ENCODE measurements around the gene GPSM1.

Gene GPSM1

DNA sequence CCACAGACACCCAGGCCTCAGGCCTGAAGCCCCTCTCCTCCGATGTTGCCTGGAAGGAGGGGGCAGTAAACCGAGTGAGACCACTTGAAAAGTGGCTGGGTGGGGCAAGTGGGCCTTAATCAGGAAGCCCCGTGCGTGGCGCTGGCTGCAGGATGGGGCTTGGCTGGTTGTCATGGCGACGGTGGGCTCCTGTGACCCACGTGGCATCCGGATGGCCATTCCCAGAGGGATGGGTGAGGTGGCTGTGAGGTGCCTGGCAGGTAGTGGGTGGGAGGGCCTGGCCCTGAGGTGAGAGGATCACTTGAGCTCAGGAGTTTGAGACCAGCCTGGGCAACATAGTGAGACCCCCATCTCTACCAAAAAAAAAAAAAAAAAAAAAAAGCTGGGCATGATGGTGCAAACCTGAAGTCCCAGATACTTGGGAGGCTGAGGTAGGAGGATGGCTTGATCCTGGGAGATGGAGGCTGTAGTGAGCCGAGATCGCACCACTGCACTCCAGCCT is 5.2 kb downstream of the GPSM1 start:
- H3K9me3 ChIP-seq (ENCODE audit: control extremely low read depth in 1 of 5, control insufficient read depth in 4 of 5, insufficient read depth in 2 of 5, low read depth in 1 of 5, low read length in 4 of 5), result no peaks in the 10 kb centered on the region
- WGBS (ENCODE audit: insufficient coverage), result 100% methylated on average over 7 of the region's 11 CpGs
- peaks cover 0 to 29% (median 20%) of the 10 kb centered on the region in 4 experiments for H3K4me1 ChIP-seq (ENCODE audit: control extremely low read depth in 1 of 4, control insufficient read depth in 4 of 4, insufficient read depth in 4 of 4, low read length in 3 of 4)
- H3K36me3 ChIP-seq (ENCODE audit: control insufficient read depth in 4 of 4, insufficient read depth in 4 of 4, low read length in 3 of 4), result peaks cover 0 to 54% (median 27%) of the 10 kb centered on the region in 4 experiments
- no peaks in the 10 kb centered on the region for H3K27me3 ChIP-seq (replicated peaks in 2 of 5; ENCODE audit: control insufficient read depth in 4 of 5, insufficient read depth in 5 of 5, low read length in 4 of 5)
- POLR2A ChIA-PET, result no interaction called here
- no peak for DNase-seq
- no peak overlapping the region for H3K4me3 ChIP-seq (ENCODE audit: control insufficient read depth in 1 of 7, extremely low read depth in 1 of 7, insufficient read depth in 4 of 7, low read depth in 2 of 7, low read length in 6 of 7)
- CTCF ChIA-PET, result no interaction called here
- no peak overlapping the region for H3K27ac ChIP-seq (ENCODE audit: insufficient read depth in 1 of 2, low read depth in 1 of 2, low read length in 2 of 2, poor library complexity in 1 of 2, severe bottlenecking in 2 of 2)

DNA sequence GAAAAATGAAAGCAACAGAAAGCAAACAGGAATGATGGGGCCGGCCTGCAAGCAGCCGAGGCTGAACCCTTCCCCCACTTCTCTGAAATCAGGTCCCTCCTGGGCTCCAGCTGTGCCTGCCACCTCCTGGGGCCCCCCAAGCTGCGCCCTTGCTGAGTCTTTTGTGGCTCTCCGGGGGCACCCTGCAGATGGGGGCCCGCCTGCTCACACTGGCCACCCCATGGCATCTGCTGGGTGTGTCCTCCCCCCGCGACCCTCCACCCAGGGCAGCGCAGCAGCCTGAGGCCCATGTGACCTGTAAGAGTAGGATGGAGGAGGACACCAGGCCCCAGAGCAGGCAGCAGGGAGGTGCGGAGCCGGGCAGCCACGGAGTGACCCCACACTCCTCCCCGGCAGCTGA is 5.7 kb downstream of the GPSM1 start:
- POLR2A ChIA-PET, result no interaction called here
- peaks cover 0 to 60% (median 30%) of the 10 kb centered on the region in 4 experiments for H3K36me3 ChIP-seq (ENCODE audit: control insufficient read depth in 4 of 4, insufficient read depth in 4 of 4, low read length in 3 of 4)
- CTCF ChIA-PET, result interaction anchor here (0.7 to 1.2 kb wide), 2 partner anchors 9 to 31 kb away, joined by 3 read pairs; partner anchors contain the start of gene DNLZ
- no peaks in the 10 kb centered on the region for H3K9me3 ChIP-seq (ENCODE audit: control extremely low read depth in 1 of 5, control insufficient read depth in 4 of 5, insufficient read depth in 2 of 5, low read depth in 1 of 5, low read length in 4 of 5)
- WGBS (ENCODE audit: insufficient coverage), result 96% methylated on average over 4 of the region's 12 CpGs
- no peak overlapping the region for H3K4me3 ChIP-seq (ENCODE audit: control insufficient read depth in 1 of 7, extremely low read depth in 1 of 7, insufficient read depth in 4 of 7, low read depth in 2 of 7, low read length in 6 of 7)
- H3K4me1 ChIP-seq (ENCODE audit: control extremely low read depth in 1 of 4, control insufficient read depth in 4 of 4, insufficient read depth in 4 of 4, low read length in 3 of 4), result peaks cover 0 to 27% (median 19%) of the 10 kb centered on the region in 4 experiments
- no peak for DNase-seq
- no peak overlapping the region for H3K27ac ChIP-seq (ENCODE audit: insufficient read depth in 1 of 2, low read depth in 1 of 2, low read length in 2 of 2, poor library complexity in 1 of 2, severe bottlenecking in 2 of 2)
- no peaks in the 10 kb centered on the region for H3K27me3 ChIP-seq (replicated peaks in 2 of 5; ENCODE audit: control insufficient read depth in 4 of 5, insufficient read depth in 5 of 5, low read length in 4 of 5)

DNA sequence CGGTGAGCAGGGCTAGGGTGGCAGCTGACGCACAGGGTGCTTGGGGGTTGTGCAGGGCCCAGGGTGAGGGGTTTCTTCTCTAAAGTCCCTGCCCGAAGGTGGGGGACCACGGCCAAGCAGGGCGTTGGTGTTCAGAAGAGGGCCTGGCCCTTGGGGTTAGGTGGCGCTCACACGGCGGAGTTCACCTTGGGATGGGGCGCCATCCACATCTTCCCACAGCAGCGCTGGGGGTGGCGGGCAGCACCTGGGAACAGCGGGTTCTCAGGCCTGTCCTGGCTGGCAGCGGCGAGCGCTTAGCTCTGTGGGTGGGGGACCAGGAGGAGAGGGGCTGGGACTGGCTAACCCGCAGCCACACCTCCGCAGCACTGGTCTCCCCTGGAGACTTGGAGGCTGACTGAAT is 6.1 kb downstream of the GPSM1 start:
- Histone ChIP-seq H3K4me3 (ENCODE audit: control insufficient read depth in 1 of 7, extremely low read depth in 1 of 7, insufficient read depth in 4 of 7, low read depth in 2 of 7, low read length in 6 of 7) (no peak overlapping the region), H3K27me3 (replicated peaks in 2 of 5; ENCODE audit: control insufficient read depth in 4 of 5, insufficient read depth in 5 of 5, low read length in 4 of 5) (no peaks in the 10 kb centered on the region), H3K36me3 (ENCODE audit: control insufficient read depth in 4 of 4, insufficient read depth in 4 of 4, low read length in 3 of 4) (peaks cover 0 to 64% (median 34%) of the 10 kb centered on the region in 4 experiments), H3K4me1 (ENCODE audit: control extremely low read depth in 1 of 4, control insufficient read depth in 4 of 4, insufficient read depth in 4 of 4, low read length in 3 of 4) (peaks cover 0 to 23% (median 16%) of the 10 kb centered on the region in 4 experiments), H3K27ac (ENCODE audit: insufficient read depth in 1 of 2, low read depth in 1 of 2, low read length in 2 of 2, poor library complexity in 1 of 2, severe bottlenecking in 2 of 2) (no peak overlapping the region), H3K9me3 (ENCODE audit: control extremely low read depth in 1 of 5, control insufficient read depth in 4 of 5, insufficient read depth in 2 of 5, low read depth in 1 of 5, low read length in 4 of 5) (no peaks in the 10 kb centered on the region)
- POLR2A ChIA-PET, result no interaction called here
- CTCF ChIA-PET, result interaction anchor here (0.7 to 1.2 kb wide), 2 partner anchors 9 to 30 kb away, joined by 3 read pairs; partner anchors contain the start of gene DNLZ
- 98% methylated on average over 9 of the region's 17 CpGs for WGBS (ENCODE audit: insufficient coverage)
- no peak for DNase-seq

DNA sequence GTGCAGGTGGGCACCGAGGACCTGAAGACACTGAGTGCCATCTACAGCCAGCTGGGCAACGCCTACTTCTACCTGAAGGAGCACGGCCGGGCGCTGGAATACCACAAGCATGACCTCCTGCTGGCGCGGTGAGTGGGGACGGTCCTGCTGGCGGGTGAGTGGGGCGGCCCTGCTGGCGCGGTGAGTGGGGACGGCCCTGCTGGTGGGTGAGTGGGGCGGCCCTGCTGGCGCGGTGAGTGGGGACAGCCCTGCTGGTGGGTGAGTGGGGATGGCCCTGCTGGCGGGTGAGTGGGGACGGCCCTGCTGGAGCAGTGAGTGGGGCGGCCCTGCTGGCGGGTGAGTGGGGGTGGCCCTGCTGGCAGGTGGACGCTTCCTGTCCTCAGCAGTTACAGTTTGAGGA is 7.2 kb downstream of the GPSM1 start:
- Histone ChIP-seq H3K27me3 (replicated peaks in 2 of 5; ENCODE audit: control insufficient read depth in 4 of 5, insufficient read depth in 5 of 5, low read length in 4 of 5) (no peaks in the 10 kb centered on the region), H3K27ac (ENCODE audit: insufficient read depth in 1 of 2, low read depth in 1 of 2, low read length in 2 of 2, poor library complexity in 1 of 2, severe bottlenecking in 2 of 2) (no peak overlapping the region), H3K9me3 (ENCODE audit: control extremely low read depth in 1 of 5, control insufficient read depth in 4 of 5, insufficient read depth in 2 of 5, low read depth in 1 of 5, low read length in 4 of 5) (no peaks in the 10 kb centered on the region), H3K36me3 (ENCODE audit: control insufficient read depth in 4 of 4, insufficient read depth in 4 of 4, low read length in 3 of 4) (peaks cover 3 to 74% (median 34%) of the 10 kb centered on the region in 4 experiments), H3K4me1 (ENCODE audit: control extremely low read depth in 1 of 4, control insufficient read depth in 4 of 4, insufficient read depth in 4 of 4, low read length in 3 of 4) (peaks cover 0 to 12% (median 6%) of the 10 kb centered on the region in 4 experiments), H3K4me3 (ENCODE audit: control insufficient read depth in 1 of 7, extremely low read depth in 1 of 7, insufficient read depth in 4 of 7, low read depth in 2 of 7, low read length in 6 of 7) (no peak overlapping the region)
- POLR2A ChIA-PET, result no interaction called here
- WGBS (ENCODE audit: insufficient coverage), result 97% methylated on average over 16 of the region's 21 CpGs
- no peak for DNase-seq
- CTCF ChIA-PET, result interaction anchor here (1.8 kb wide), 1 partner anchor 22 kb away, joined by 6 read pairs; no protein-coding TSS in a partner anchor

DNA sequence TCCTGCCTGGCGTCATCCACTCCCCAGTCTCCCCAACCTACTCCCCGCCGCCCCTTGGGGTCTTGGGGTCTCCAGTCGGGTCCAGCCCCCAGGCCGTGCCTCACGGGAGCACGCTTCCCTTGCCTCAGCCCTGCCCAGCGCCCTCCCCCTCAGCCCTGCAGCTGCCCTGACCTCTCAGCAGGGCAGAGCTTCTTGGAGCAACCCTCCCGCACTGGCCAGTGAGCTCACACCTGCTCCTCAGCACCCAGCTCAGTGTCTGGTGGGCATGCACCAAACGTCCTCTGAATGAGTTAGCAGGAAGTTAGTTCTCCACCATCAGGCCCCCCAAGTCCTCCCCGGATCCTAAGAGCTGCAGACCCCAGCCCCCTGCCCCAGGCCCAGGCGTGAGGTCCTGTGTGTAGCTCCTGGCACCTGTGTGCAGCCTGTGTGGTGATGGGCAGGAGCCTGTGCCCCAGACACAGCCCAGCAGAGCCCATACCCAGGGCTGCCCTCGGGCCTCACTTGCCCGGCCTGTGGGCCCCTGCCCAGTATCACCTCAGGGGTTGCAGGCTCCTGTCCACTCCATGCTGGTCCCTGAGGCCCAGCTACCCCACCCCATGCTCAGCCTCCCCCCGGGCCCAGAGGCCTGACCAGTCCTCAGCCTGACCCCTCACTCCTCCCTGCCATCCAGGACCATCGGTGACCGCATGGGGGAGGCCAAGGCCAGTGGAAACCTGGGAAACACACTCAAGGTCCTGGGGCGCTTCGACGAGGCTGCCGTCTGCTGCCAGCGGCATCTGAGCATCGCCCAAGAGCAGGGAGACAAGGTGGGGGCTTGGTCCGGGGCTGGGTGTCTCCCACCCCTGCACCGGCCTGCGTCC is 8.2 kb downstream of the GPSM1 start:
- Histone ChIP-seq H3K9me3 (ENCODE audit: control extremely low read depth in 1 of 5, control insufficient read depth in 4 of 5, insufficient read depth in 2 of 5, low read depth in 1 of 5, low read length in 4 of 5) (no peaks in the 10 kb centered on the region), H3K27me3 (replicated peaks in 2 of 5; ENCODE audit: control insufficient read depth in 4 of 5, insufficient read depth in 5 of 5, low read length in 4 of 5) (no peaks in the 10 kb centered on the region), H3K4me3 (ENCODE audit: control insufficient read depth in 1 of 7, extremely low read depth in 1 of 7, insufficient read depth in 4 of 7, low read depth in 2 of 7, low read length in 6 of 7) (no peak overlapping the region), H3K36me3 (ENCODE audit: control insufficient read depth in 4 of 4, insufficient read depth in 4 of 4, low read length in 3 of 4) (peaks cover 3 to 81% (median 39%) of the 10 kb centered on the region in 4 experiments), H3K4me1 (ENCODE audit: control extremely low read depth in 1 of 4, control insufficient read depth in 4 of 4, insufficient read depth in 4 of 4, low read length in 3 of 4) (peaks cover 0 to 4% (median 1%) of the 10 kb centered on the region in 4 experiments), H3K27ac (ENCODE audit: insufficient read depth in 1 of 2, low read depth in 1 of 2, low read length in 2 of 2, poor library complexity in 1 of 2, severe bottlenecking in 2 of 2) (no peak overlapping the region)
- ChIA-PET POLR2A (interaction anchor here (1.0 kb wide), 1 partner anchor 23 kb away, joined by 3 read pairs; no protein-coding TSS in a partner anchor), CTCF (interaction anchor here (0.6 to 1.8 kb wide), 4 partner anchors 12 to 84 kb away, joined by 3 to 6 read pairs (median 4); no protein-coding TSS in a partner anchor)
- DNase-seq, result no peak
- 95% methylated on average over 24 of the region's 26 CpGs for WGBS (ENCODE audit: insufficient coverage)

DNA sequence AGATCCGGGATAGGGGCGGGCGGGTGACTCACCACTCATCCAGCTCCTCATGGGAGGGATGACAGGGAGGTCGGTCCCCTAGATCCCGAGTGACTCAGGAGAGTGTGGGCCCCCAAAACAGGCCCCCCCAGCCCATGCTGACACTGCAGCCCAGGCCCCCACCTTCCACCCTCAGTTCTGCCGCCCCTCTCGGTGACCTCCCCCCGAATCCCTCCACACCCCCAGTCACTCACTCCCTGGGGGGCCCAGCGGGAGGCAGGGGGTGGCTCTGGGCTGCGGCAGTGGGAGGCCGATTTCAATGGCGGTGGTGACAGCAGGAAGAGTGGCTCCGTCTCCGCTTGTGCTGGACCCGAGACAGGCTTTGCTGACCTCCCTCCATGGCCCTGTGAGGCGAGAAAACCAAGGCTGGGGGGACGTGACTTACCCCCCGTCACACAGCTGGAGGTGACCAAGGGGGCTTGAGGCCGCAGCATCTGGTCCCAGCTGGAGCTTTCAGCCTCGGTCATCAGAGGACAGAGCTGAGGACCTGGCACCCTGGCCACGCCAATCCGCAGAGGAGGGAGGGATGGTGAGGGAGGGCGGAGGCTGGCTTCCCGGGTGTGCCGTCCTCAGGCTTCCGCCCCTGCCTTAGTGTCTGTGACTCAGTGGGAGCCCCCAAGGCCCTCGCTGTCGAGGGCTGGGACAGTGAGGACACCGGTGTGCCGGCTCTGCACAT is 9.0 kb downstream of the GPSM1 start:
- ChIA-PET POLR2A (interaction anchor here (1.0 to 1.6 kb wide), 2 partner anchors 12 to 24 kb away, joined by 3 to 5 read pairs; no protein-coding TSS in a partner anchor), CTCF (interaction anchor here (0.6 to 1.9 kb wide), 3 partner anchors 8 to 14 kb away, joined by 3 to 8 read pairs (median 6); partner anchors contain the start of gene GPSM1)
- Histone ChIP-seq H3K4me1 (ENCODE audit: control extremely low read depth in 1 of 4, control insufficient read depth in 4 of 4, insufficient read depth in 4 of 4, low read length in 3 of 4) (no peaks in the 10 kb centered on the region), H3K27ac (ENCODE audit: insufficient read depth in 1 of 2, low read depth in 1 of 2, low read length in 2 of 2, poor library complexity in 1 of 2, severe bottlenecking in 2 of 2) (no peak overlapping the region), H3K9me3 (ENCODE audit: control extremely low read depth in 1 of 5, control insufficient read depth in 4 of 5, insufficient read depth in 2 of 5, low read depth in 1 of 5, low read length in 4 of 5) (no peaks in the 10 kb centered on the region), H3K4me3 (ENCODE audit: control insufficient read depth in 1 of 7, extremely low read depth in 1 of 7, insufficient read depth in 4 of 7, low read depth in 2 of 7, low read length in 6 of 7) (no peak overlapping the region), H3K36me3 (ENCODE audit: control insufficient read depth in 4 of 4, insufficient read depth in 4 of 4, low read length in 3 of 4) (peaks cover 3 to 84% (median 40%) of the 10 kb centered on the region in 4 experiments), H3K27me3 (replicated peaks in 2 of 5; ENCODE audit: control insufficient read depth in 4 of 5, insufficient read depth in 5 of 5, low read length in 4 of 5) (no peaks in the 10 kb centered on the region)
- DNase-seq, result no peak
- WGBS (ENCODE audit: insufficient coverage), result 97% methylated on average over 24 of the region's 30 CpGs
